ENCODE measurements around the gene SPATA21. TPM values are rescaled to one million over a fixed set of nuclear protein-coding genes. Genes with fewer than 3 reads are reported as not detected.

SPATA21 gene
- polyA plus RNA-seq, 1 donor (not counting 4 experiments of a cell fraction or from before 2014, with no cell fraction given) = 0.04 TPM

- H3K36me3 ChIP-seq (ENCODE audit: control insufficient read depth in 2 of 2, extremely low read depth in 1 of 2, insufficient read depth in 2 of 2, low read length in 2 of 2) = peaks cover 20 to 32% of the 10 kb centered on the region in 2 experiments
- FAIRE-seq = no peak
- TF ChIP-seq EZH2 (IDR thresholded peaks at IDR 0.05; ENCODE audit: low read length) (no peak), CTCF (optimal IDR thresholded peaks at IDR 0.05 in 1 of 3, IDR thresholded peaks at IDR 0.05 in 1 of 3, conservative IDR thresholded peaks at IDR 0.05 in 1 of 3; ENCODE audit: extremely low read depth in 1 of 3, insufficient read depth in 2 of 3, low read length in 3 of 3) (no peak)
Measured at GRCh38 chr1:16442941-16443340, 5.7 kb upstream of the SPATA21 start.

GRCh38 chr1:16442265-16442664 lies 5.0 kb upstream of the SPATA21 start:
- H4K20me1 ChIP-seq (ENCODE audit: control insufficient read depth, extremely low read depth, insufficient read depth, low read length) = no peaks in the 10 kb centered on the region
- FAIRE-seq = no peak
- H3K9ac ChIP-seq (ENCODE audit: control insufficient read depth, extremely low read depth, insufficient read depth, low read length) = no peak overlapping the region
- H2AFZ ChIP-seq (ENCODE audit: control insufficient read depth, low read length) = no peak overlapping the region
- H3K36me3 ChIP-seq (ENCODE audit: control insufficient read depth in 2 of 2, extremely low read depth in 1 of 2, insufficient read depth in 2 of 2, low read length in 2 of 2) = peaks cover 14 to 27% of the 10 kb centered on the region in 2 experiments
- no peak overlapping the region for H3K4me2 ChIP-seq (ENCODE audit: control insufficient read depth, extremely low read depth, insufficient read depth, low read depth, low read length)
- no peak for DNase-seq (ENCODE audit: low read depth, low spot score)
- no peaks in the 10 kb centered on the region for H3K9me3 ChIP-seq (ENCODE audit: control insufficient read depth, low read depth, low read length)
- no peak overlapping the region for H3K4me3 ChIP-seq (ENCODE audit: control insufficient read depth in 2 of 3, extremely low read depth in 1 of 3, insufficient read depth in 2 of 3, low read depth in 1 of 3, low read length in 3 of 3)
- H3K4me1 ChIP-seq (ENCODE audit: control insufficient read depth, extremely low read depth, insufficient read depth, low read length) = peaks cover 3% of the 10 kb centered on the region
- H3K27me3 ChIP-seq (ENCODE audit: control insufficient read depth, extremely low read depth, insufficient read depth, low read length) = no peaks in the 10 kb centered on the region
- H3K27ac ChIP-seq (ENCODE audit: control insufficient read depth, insufficient read depth, low read length) = no peak overlapping the region
- dilution Hi-C loops (cut with MboI; ENCODE audit: extremely low pct_ligation_motif_present, low sequenced_read_pairs) = no loop called here
- no peak for TF ChIP-seq CTCF (optimal IDR thresholded peaks at IDR 0.05 in 1 of 3, IDR thresholded peaks at IDR 0.05 in 1 of 3, conservative IDR thresholded peaks at IDR 0.05 in 1 of 3; ENCODE audit: extremely low read depth in 1 of 3, insufficient read depth in 2 of 3, low read length in 3 of 3)
- TF ChIP-seq EZH2 (IDR thresholded peaks at IDR 0.05; ENCODE audit: low read length) = no peak
- no peaks in the 10 kb centered on the region for H3K9me1 ChIP-seq (ENCODE audit: control insufficient read depth, extremely low read depth, insufficient read depth, low read length)
- H3K79me2 ChIP-seq (ENCODE audit: control insufficient read depth, insufficient read depth, low read length) = peaks cover 53% of the 10 kb centered on the region

More at GRCh38 chr1:16442941-16443340, 5.7 kb upstream of the SPATA21 start:
- Histone ChIP-seq H3K4me3 (ENCODE audit: control insufficient read depth in 2 of 3, extremely low read depth in 1 of 3, insufficient read depth in 2 of 3, low read depth in 1 of 3, low read length in 3 of 3) (no peak overlapping the region), H3K9ac (ENCODE audit: control insufficient read depth, extremely low read depth, insufficient read depth, low read length) (no peak overlapping the region), H4K20me1 (ENCODE audit: control insufficient read depth, extremely low read depth, insufficient read depth, low read length) (no peaks in the 10 kb centered on the region), H3K4me1 (ENCODE audit: control insufficient read depth, extremely low read depth, insufficient read depth, low read length) (peaks cover 3% of the 10 kb centered on the region), H2AFZ (ENCODE audit: control insufficient read depth, low read length) (no peak overlapping the region), H3K27ac (ENCODE audit: control insufficient read depth, insufficient read depth, low read length) (no peak overlapping the region), H3K9me1 (ENCODE audit: control insufficient read depth, extremely low read depth, insufficient read depth, low read length) (no peaks in the 10 kb centered on the region), H3K4me2 (ENCODE audit: control insufficient read depth, extremely low read depth, insufficient read depth, low read depth, low read length) (no peak overlapping the region), H3K9me3 (ENCODE audit: control insufficient read depth, low read depth, low read length) (no peaks in the 10 kb centered on the region), H3K27me3 (ENCODE audit: control insufficient read depth, extremely low read depth, insufficient read depth, low read length) (no peaks in the 10 kb centered on the region), H3K79me2 (ENCODE audit: control insufficient read depth, insufficient read depth, low read length) (peaks cover 57% of the 10 kb centered on the region)
- dilution Hi-C loops (cut with MboI; ENCODE audit: extremely low pct_ligation_motif_present, low sequenced_read_pairs) = no loop called here
- DNase-seq (ENCODE audit: low read depth, low spot score) = no peak
